ENCODE measurements around the gene C5orf63. TPM values are rescaled to one million over a fixed set of nuclear protein-coding genes. Genes with fewer than 3 reads are reported as not detected.

The C5orf63 gene
- total RNA-seq, 1 experiment from 2014 or later: 1.2 TPM

- no CpG with 5 or more reads among the region's 2 CpGs for WGBS (ENCODE audit: extremely low coverage, insufficient read length, low lambda C conversion rate)
- Mint-ChIP-seq H3K4me3 (no peak overlapping the region), H3K4me1 (peaks cover 28 to 29% of the 10 kb centered on the region in 2 experiments), H3K9me3 (no peaks in the 10 kb centered on the region), H3K36me3 (ENCODE audit: insufficient read depth in 1 of 3, low read depth in 3 of 3) (no peaks in the 10 kb centered on the region; a peak in 1 of 7 replicates), H3K27ac (no peak overlapping the region), H3K27me3 (ENCODE audit: low read depth) (no peaks in the 10 kb centered on the region)
- H3K56ac ChIP-seq (ENCODE audit: insufficient read length, low read depth, low read length): no peak overlapping the region
- H4K8ac ChIP-seq (replicated peaks; ENCODE audit: insufficient read length, low read depth, low read length): no peak overlapping the region
- H2BK20ac ChIP-seq (ENCODE audit: low read depth, low read length, poor library complexity, severe bottlenecking): no peak overlapping the region
- H2AK5ac ChIP-seq (ENCODE audit: insufficient read length, low read length): no peak overlapping the region
- no peak overlapping the region for H3K4me2 ChIP-seq (ENCODE audit: insufficient read depth, insufficient read length, low read length)
- no peak overlapping the region for H3T11ph ChIP-seq (ENCODE audit: low read length)
- H4K20me1 ChIP-seq (ENCODE audit: control insufficient read depth, insufficient read depth, insufficient read length): no peaks in the 10 kb centered on the region
- H4K5ac ChIP-seq (ENCODE audit: insufficient read length, low read depth, low read length): no peak overlapping the region
- no peak overlapping the region for H3K27ac ChIP-seq (ENCODE audit: insufficient read length, low read depth, low read length)
- H3K9me3 ChIP-seq (ENCODE audit: control insufficient read depth, low read depth, low read length): no peaks in the 10 kb centered on the region
- H2AFZ ChIP-seq (ENCODE audit: low read length): no peak overlapping the region
- H3K4me1 ChIP-seq (ENCODE audit: insufficient read depth, low read length): peaks cover 3% of the 10 kb centered on the region; the same call in 1 of the 2 replicates
- H2BK15ac ChIP-seq (ENCODE audit: low read depth, low read length): no peak overlapping the region
- no peak overlapping the region for H3K23ac ChIP-seq (ENCODE audit: insufficient read length, low read depth, low read length)
- no peak overlapping the region for H2BK5ac ChIP-seq (ENCODE audit: insufficient read length, low read length)
- no peaks in the 10 kb centered on the region for H3K79me1 ChIP-seq (ENCODE audit: insufficient read depth, low read depth, low read length, poor library complexity, severe bottlenecking)
- no peak overlapping the region for H3K14ac ChIP-seq (ENCODE audit: insufficient read depth, low read length)
- TF ChIP-seq CTCF (conservative IDR thresholded peaks at IDR 0.05): no peak
- H4K91ac ChIP-seq (ENCODE audit: insufficient read length, low read depth, low read length): no peak overlapping the region
- no peak overlapping the region for H3K9ac ChIP-seq (ENCODE audit: extremely low read depth, insufficient read length, low read length)
- no peak for DNase-seq
- H2BK120ac ChIP-seq (ENCODE audit: low read depth, low read length, poor library complexity, severe bottlenecking): no peak overlapping the region
- H3K27me3 ChIP-seq (ENCODE audit: insufficient read depth, low read length): no peaks in the 10 kb centered on the region
- no peak overlapping the region for H3K4ac ChIP-seq (ENCODE audit: low read depth, low read length)
- no peak overlapping the region for H3K18ac ChIP-seq (ENCODE audit: insufficient read length, low read depth, low read length)
- H3K23me2 ChIP-seq (ENCODE audit: insufficient read length, low read depth, low read length, poor library complexity, severe bottlenecking): peaks cover 3% of the 10 kb centered on the region
- H2BK12ac ChIP-seq (ENCODE audit: insufficient read length, low read depth, low read length): no peak overlapping the region
- H3K79me2 ChIP-seq (ENCODE audit: insufficient read depth, low read length): no peaks in the 10 kb centered on the region
These were observed 4.6 kb downstream of the C5orf63 start for GRCh38 chr5:127068493-127069214.

Data from H9 (cell line).